GM19099 (cell line): Measurements from ENCODE around the gene HOXC10.

Source experiments
- POLR2A ChIP-seq: IDR thresholded peaks from 3 replicates; pipeline ENCODE4 v1.6.1; 2011; ENCODE audit warnings: low read depth; ENCODE audit not compliant: insufficient read length; ENCODE audit errors: extremely low read depth

The HOXC10 gene

GRCh38 chr12:54022960-54023884, 38.3 kb downstream of the HOXC10 start:
- TF ChIP-seq POLR2A = no peak

GRCh38 chr12:54024127-54024526, 39.2 kb downstream of the HOXC10 start:
- TF ChIP-seq POLR2A = no peak

GRCh38 chr12:54024581-54025305, 39.8 kb downstream of the HOXC10 start:
- TF ChIP-seq POLR2A = no peak

GRCh38 chr12:54025499-54026405, 40.8 kb downstream of the HOXC10 start:
- TF ChIP-seq POLR2A = no peak

GRCh38 chr12:54026640-54027441, 41.9 kb downstream of the HOXC10 start:
- no peak for TF ChIP-seq POLR2A

- TF ChIP-seq POLR2A = no peak
Observed at GRCh38 chr12:54027442-54027786, 42.5 kb downstream of the HOXC10 start.

GRCh38 chr12:54028314-54029201, 43.6 kb downstream of the HOXC10 start, which contains the start of gene HOXC6:
Gene HOXC6, plus strand, starts transcription at chr12:54028440. Its CDS starts 82 bp downstream, at chr12:54028522.
- TF ChIP-seq POLR2A = no peak

GRCh38 chr12:54029529-54030441, 44.8 kb downstream of the HOXC10 start:
- no peak for TF ChIP-seq POLR2A

GRCh38 chr12:54030442-54030801, 45.5 kb downstream of the HOXC10 start:
- no peak for TF ChIP-seq POLR2A

GRCh38 chr12:54030889-54031471, 46.0 kb downstream of the HOXC10 start:
- no peak for TF ChIP-seq POLR2A

GRCh38 chr12:54031480-54031879, 46.5 kb downstream of the HOXC10 start:
- no peak for TF ChIP-seq POLR2A

- no peak for TF ChIP-seq POLR2A
Observed at GRCh38 chr12:54032086-54032619, 47.2 kb downstream of the HOXC10 start.
